Measurements from ENCODE around the gene MAST2. TPM values are rescaled to one million over a fixed set of nuclear protein-coding genes. Genes with fewer than 3 reads are reported as not detected.
"Not testable (repeated sequence)": the region's sequence is repeated elsewhere in the genome, so short reads cannot be mapped to it uniquely, and the experiment has no call there.

Gene MAST2
- total RNA-seq, 1 donor from 2014 or later: 27.6 TPM

DNA sequence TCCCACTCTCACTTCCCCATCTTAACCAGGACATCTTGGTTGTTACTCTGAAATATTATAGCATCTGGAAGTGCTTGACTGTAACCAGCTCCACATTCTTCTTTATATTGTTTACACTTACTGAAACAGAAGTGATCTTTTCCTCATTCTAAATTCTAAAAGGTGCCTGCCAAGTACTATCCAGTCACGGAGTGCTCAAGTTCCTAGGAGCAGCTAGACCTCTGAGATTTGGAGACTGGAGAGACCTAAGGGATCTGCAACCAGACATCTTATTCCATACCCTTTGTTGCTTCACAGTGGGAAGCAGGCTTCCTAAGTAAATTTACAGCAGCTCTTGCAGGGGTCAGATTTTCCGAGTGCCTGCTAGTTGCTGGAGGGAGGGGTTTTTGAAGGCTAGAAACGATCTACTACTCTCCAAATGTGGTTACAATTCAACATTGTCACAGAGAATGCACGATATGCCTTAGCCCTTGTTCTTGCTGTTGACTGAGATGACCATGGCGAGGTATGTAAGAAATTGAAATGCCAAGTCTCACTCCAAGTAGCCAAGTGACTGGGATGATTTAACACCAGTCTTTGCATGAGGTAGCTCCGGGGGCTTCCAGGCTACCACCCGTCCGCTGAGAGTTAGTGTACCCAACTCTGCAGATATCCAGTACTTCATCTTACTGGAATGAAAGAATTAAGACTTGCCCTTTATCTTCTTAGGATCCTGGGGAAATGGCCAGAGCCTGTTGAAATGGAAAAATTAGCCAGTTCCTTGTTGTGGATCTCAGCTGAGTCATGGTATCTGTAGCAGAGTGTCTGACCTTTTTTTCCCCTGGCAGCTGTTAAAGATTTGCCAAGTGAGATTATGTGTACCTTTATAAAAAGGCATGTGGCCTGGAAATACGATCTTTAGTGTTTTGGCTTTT lies 150.8 kb downstream of the MAST2 start:
- Mint-ChIP-seq H3K27me3 (ENCODE audit: unreplicated experiment) (no peaks in the 10 kb centered on the region), H3K9me3 (ENCODE audit: unreplicated experiment) (no peaks in the 10 kb centered on the region), H3K36me3 (ENCODE audit: low read depth, unreplicated experiment) (no peaks in the 10 kb centered on the region), H3K4me1 (ENCODE audit: unreplicated experiment) (peaks cover 19% of the 10 kb centered on the region), H3K27ac (ENCODE audit: unreplicated experiment) (peak overlapping the region; percentile 33), H3K4me3 (ENCODE audit: unreplicated experiment) (no peak overlapping the region)
- no peak for DNase-seq (ENCODE audit: low spot score)
- TF ChIP-seq, protein P1, sequence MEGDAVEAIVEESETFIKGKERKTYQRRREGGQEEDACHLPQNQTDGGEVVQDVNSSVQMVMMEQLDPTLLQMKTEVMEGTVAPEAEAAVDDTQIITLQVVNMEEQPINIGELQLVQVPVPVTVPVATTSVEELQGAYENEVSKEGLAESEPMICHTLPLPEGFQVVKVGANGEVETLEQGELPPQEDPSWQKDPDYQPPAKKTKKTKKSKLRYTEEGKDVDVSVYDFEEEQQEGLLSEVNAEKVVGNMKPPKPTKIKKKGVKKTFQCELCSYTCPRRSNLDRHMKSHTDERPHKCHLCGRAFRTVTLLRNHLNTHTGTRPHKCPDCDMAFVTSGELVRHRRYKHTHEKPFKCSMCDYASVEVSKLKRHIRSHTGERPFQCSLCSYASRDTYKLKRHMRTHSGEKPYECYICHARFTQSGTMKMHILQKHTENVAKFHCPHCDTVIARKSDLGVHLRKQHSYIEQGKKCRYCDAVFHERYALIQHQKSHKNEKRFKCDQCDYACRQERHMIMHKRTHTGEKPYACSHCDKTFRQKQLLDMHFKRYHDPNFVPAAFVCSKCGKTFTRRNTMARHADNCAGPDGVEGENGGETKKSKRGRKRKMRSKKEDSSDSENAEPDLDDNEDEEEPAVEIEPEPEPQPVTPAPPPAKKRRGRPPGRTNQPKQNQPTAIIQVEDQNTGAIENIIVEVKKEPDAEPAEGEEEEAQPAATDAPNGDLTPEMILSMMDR (IDR thresholded peaks at IDR 0.05; ENCODE audit: unreplicated experiment): no peak

DNA sequence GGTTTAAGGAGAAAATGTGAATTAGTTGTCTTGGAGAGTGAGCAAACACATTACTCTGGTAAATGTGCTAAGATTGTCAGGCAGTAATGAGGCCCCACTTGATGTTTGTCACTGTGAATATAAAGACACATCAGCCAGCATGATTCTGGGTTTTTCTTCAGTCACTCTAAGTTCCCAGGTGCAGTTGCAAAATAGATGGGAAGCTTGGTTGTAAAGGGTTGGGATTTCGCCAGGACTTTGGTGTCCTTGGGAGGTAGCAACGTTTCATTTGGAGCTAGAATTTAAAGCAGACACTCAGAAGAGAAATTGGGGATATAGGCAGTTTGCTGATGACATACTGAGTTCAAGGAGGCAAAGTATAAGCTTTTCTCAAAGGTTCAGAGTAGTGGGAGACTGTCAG lies 154.3 kb downstream of the MAST2 start:
- DNase-seq (ENCODE audit: low spot score): no peak
- no peak overlapping the region for H3K4me3 Mint-ChIP-seq (ENCODE audit: unreplicated experiment)
- H3K9me3 Mint-ChIP-seq (ENCODE audit: unreplicated experiment): no peaks in the 10 kb centered on the region
- H3K27me3 Mint-ChIP-seq (ENCODE audit: unreplicated experiment): no peaks in the 10 kb centered on the region
- H3K36me3 Mint-ChIP-seq (ENCODE audit: low read depth, unreplicated experiment): peaks cover 7% of the 10 kb centered on the region
- H3K4me1 Mint-ChIP-seq (ENCODE audit: unreplicated experiment): peaks cover 14% of the 10 kb centered on the region
- TF ChIP-seq, protein P1 (IDR thresholded peaks at IDR 0.05; ENCODE audit: unreplicated experiment): no peak
- H3K27ac Mint-ChIP-seq (ENCODE audit: unreplicated experiment): no peak overlapping the region

DNA sequence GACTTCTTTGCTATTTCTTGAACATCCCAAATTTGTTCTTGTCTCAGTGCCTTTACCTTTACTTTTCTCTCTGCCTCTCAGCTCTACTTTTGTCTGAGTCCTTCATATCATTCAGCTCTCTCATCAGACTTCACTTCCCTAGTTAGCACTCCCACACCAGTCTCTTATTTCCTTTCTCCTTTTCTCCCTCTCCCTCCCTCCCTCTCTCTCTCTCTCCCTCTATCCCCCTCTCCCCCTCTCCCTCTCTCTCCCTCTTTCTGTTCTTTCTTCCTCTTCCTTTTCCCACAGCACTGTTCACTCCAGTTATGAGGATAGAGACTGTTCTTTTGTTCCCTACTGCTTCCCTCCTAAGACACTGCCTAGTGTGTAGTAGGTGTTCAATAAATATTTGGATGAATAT lies 154.9 kb downstream of the MAST2 start:
- H3K9me3 Mint-ChIP-seq (ENCODE audit: unreplicated experiment): no peaks in the 10 kb centered on the region
- TF ChIP-seq, protein P1 (IDR thresholded peaks at IDR 0.05; ENCODE audit: unreplicated experiment): no peak

DNA sequence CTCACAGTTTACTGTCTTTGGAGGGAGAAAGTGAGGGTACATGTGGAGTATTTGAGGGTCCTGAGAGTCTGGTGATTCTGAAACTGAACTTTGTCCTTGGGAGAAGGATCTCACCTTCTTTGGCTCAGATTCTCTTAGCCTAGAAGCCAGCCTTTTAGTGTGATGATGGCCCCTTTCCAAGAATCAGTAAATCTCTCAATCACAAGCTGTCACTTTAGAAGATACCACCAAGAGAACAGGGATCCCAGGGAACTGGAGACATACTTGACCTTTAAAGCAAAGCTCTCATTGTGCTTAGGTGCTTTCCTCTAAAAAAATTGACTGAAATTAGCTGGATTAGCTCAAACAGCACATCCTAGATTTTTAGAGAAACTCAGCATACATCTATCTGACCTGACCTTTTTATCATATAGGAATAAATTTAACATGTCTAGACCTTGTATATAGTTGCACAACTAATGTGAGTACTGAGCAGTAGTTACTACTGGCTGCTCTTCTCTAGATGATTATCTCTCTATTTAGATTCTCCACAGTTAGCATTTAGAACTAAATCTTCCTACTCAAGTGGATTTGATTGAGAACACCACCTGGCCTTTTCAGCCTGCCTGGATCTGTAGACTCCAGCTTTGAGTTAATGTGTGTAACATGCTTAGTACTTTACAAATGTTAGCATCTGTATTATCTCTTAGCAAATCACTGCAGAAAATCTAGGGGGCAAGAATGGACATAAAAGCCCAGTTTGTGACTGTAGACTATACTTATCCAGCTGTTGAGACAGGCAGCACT lies 157.7 kb downstream of the MAST2 start:
- no peak for DNase-seq (ENCODE audit: low spot score)
- H3K4me3 Mint-ChIP-seq (ENCODE audit: unreplicated experiment): no peak overlapping the region
- H3K4me1 Mint-ChIP-seq (ENCODE audit: unreplicated experiment): peaks cover 12% of the 10 kb centered on the region
- no peaks in the 10 kb centered on the region for H3K27me3 Mint-ChIP-seq (ENCODE audit: unreplicated experiment)
- TF ChIP-seq, protein P1 (IDR thresholded peaks at IDR 0.05; ENCODE audit: unreplicated experiment): no peak
- no peaks in the 10 kb centered on the region for H3K9me3 Mint-ChIP-seq (ENCODE audit: unreplicated experiment)
- peaks cover 23% of the 10 kb centered on the region for H3K36me3 Mint-ChIP-seq (ENCODE audit: low read depth, unreplicated experiment)
- H3K27ac Mint-ChIP-seq (ENCODE audit: unreplicated experiment): no peak overlapping the region

More for the DNA sequence above, 154.9 kb downstream of the MAST2 start:
- no peak for DNase-seq (ENCODE audit: low spot score)
- peaks cover 14% of the 10 kb centered on the region for H3K4me1 Mint-ChIP-seq (ENCODE audit: unreplicated experiment)
- H3K27ac Mint-ChIP-seq (ENCODE audit: unreplicated experiment): no peak overlapping the region
- peaks cover 10% of the 10 kb centered on the region for H3K36me3 Mint-ChIP-seq (ENCODE audit: low read depth, unreplicated experiment)
- no peak overlapping the region for H3K4me3 Mint-ChIP-seq (ENCODE audit: unreplicated experiment)
- no peaks in the 10 kb centered on the region for H3K27me3 Mint-ChIP-seq (ENCODE audit: unreplicated experiment)

DNA sequence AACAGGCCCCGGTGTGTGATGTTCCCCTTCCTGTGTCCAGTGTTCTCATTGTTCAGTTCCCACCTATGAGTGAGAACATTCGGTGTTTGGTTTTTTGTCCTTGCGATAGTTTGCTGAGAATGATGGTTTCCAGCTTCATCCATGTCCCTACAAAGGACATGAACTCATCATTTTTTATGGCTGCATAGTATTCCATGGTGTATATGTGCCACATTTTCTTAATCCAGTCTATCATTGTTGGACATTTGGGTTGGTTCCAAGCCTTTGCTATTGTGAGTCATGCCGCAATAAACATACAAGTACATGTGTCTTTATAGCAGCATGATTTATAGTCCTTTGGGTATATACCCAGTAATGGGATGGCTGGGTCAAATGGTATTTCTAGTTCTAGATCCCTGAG lies 158.5 kb downstream of the MAST2 start:
- H3K27me3 Mint-ChIP-seq (ENCODE audit: unreplicated experiment); DNase-seq (ENCODE audit: low spot score); H3K27ac Mint-ChIP-seq (ENCODE audit: unreplicated experiment); H3K9me3 Mint-ChIP-seq (ENCODE audit: unreplicated experiment); H3K4me3 Mint-ChIP-seq (ENCODE audit: unreplicated experiment): not testable (repeated sequence)
- peaks cover 23% of the 10 kb centered on the region for H3K36me3 Mint-ChIP-seq (ENCODE audit: low read depth, unreplicated experiment)
- peaks cover 12% of the 10 kb centered on the region for H3K4me1 Mint-ChIP-seq (ENCODE audit: unreplicated experiment)
